Mesenchymal stem cell (in vitro differentiated cells and primary cell): ENCODE data around the gene VWCE.
"Not testable (repeated sequence)": the region's sequence is repeated elsewhere in the genome, so short reads cannot be mapped to it uniquely, and the experiment has no call there.

ENCODE experiments used
- DNase-seq: peaks from one replicate; pipeline ENCODE4 v3.0.0-alpha.2; 2013
- H2AFZ ChIP-seq: one replicate; pipeline ENCODE4 v1.6.1; 2013; ENCODE audit warnings: low read depth, mild to moderate bottlenecking, control low read depth, inconsistent platforms, low read length, moderate library complexity
- H2AK5ac ChIP-seq: 2 replicates; pipeline ENCODE4 v1.6.1; 2013; ENCODE audit warnings: low read length, moderate library complexity, mild to moderate bottlenecking, inconsistent platforms; ENCODE audit not compliant: severe bottlenecking
- H2BK120ac ChIP-seq: one replicate; pipeline ENCODE4 v1.6.1; 2013; ENCODE audit warnings: low read depth, mild to moderate bottlenecking, inconsistent platforms, low read length, moderate library complexity
- H2BK12ac ChIP-seq, 2 experiments: one replicate each; pipeline ENCODE4 v1.6.1; 2013; ENCODE audit warnings: inconsistent platforms in 2 of 2, low read length in 2 of 2, mild to moderate bottlenecking in 2 of 2, moderate library complexity in 2 of 2, control low read depth in 1 of 2
- H2BK15ac ChIP-seq: one replicate; pipeline ENCODE4 v1.6.1; 2013; ENCODE audit warnings: mild to moderate bottlenecking, low read depth, inconsistent platforms; ENCODE audit not compliant: poor library complexity, severe bottlenecking
- H2BK5ac ChIP-seq: 2 replicates; pipeline ENCODE4 v1.6.1; 2013; ENCODE audit warnings: low read depth, mild to moderate bottlenecking, low read length, control low read depth, inconsistent platforms; ENCODE audit not compliant: poor library complexity, severe bottlenecking
- H3K14ac ChIP-seq, 2 experiments: one replicate each; pipeline ENCODE4 v1.6.1; 2013; ENCODE audit warnings: inconsistent platforms in 2 of 2, low read length in 2 of 2, control low read depth in 1 of 2, mild to moderate bottlenecking in 1 of 2, moderate library complexity in 1 of 2
- H3K18ac ChIP-seq, 2 experiments: one replicate each; pipeline ENCODE4 v1.6.1; 2013; ENCODE audit warnings: inconsistent platforms in 2 of 2, low read length in 2 of 2, control low read depth in 1 of 2, low read depth in 1 of 2, mild to moderate bottlenecking in 1 of 2
- H3K23ac ChIP-seq, 2 experiments: one replicate each; pipeline ENCODE4 v1.6.1; 2013; ENCODE audit warnings: inconsistent platforms in 2 of 2, low read length in 2 of 2, mild to moderate bottlenecking in 2 of 2, moderate library complexity in 2 of 2, control low read depth in 1 of 2
- H3K27ac ChIP-seq: 2 replicates; pipeline ENCODE4 v1.5.1; 2013; ENCODE audit warnings: mild to moderate bottlenecking, moderate library complexity, low read length, control low read depth, inconsistent platforms; ENCODE audit not compliant: poor library complexity, severe bottlenecking
- H3K27me3 ChIP-seq, 2 experiments: 2 replicates each; pipeline versions ENCODE4 v1.6.1 to v1.7.0; 2013; ENCODE audit warnings: low read length in 2 of 2, mild to moderate bottlenecking in 2 of 2, moderate library complexity in 2 of 2, control low read depth in 1 of 2, inconsistent platforms in 1 of 2; ENCODE audit not compliant: control insufficient read depth in 1 of 2, insufficient read depth in 1 of 2
- H3K36me3 ChIP-seq, 2 experiments: 2 replicates each; pipeline versions ENCODE4 v1.6.1 to v1.7.0; 2013; ENCODE audit warnings: low read length in 2 of 2, control low read depth in 1 of 2, inconsistent platforms in 1 of 2, low read depth in 1 of 2, mild to moderate bottlenecking in 1 of 2; ENCODE audit not compliant: insufficient read depth in 2 of 2, control insufficient read depth in 1 of 2
- H3K4ac ChIP-seq, 2 experiments: one replicate each; pipeline ENCODE4 v1.6.1; 2013; ENCODE audit warnings: inconsistent platforms in 2 of 2, low read length in 2 of 2, mild to moderate bottlenecking in 2 of 2, moderate library complexity in 2 of 2, control low read depth in 1 of 2, low read depth in 1 of 2
- H3K4me1 ChIP-seq: 2 replicates; pipeline ENCODE4 v1.6.1; 2013; ENCODE audit warnings: low read depth, low read length, control low read depth; ENCODE audit not compliant: control insufficient read depth, insufficient read depth
- H3K4me2 ChIP-seq: 2 replicates; pipeline ENCODE4 v1.6.1; 2013; ENCODE audit warnings: low read length, mild to moderate bottlenecking, inconsistent platforms; ENCODE audit not compliant: poor library complexity, severe bottlenecking
- H3K4me3 ChIP-seq, 2 experiments: 2 replicates each; pipeline versions ENCODE4 v1.5.1 to v1.7.0; 2013; ENCODE audit warnings: low read length in 2 of 2, mild to moderate bottlenecking in 2 of 2, control low read depth in 1 of 2, low read depth in 1 of 2; ENCODE audit not compliant: insufficient read depth in 1 of 2
- H3K79me1 ChIP-seq: replicated peaks from 2 replicates; pipeline ENCODE4 v1.6.1; 2013; ENCODE audit warnings: mild to moderate bottlenecking, control low read depth, low read length, inconsistent platforms; ENCODE audit not compliant: poor library complexity, severe bottlenecking
- H3K9ac ChIP-seq: 2 replicates; pipeline ENCODE4 v1.7.0; 2013; ENCODE audit warnings: mild to moderate bottlenecking, low read length, moderate library complexity
- H3K9me3 ChIP-seq: 2 replicates; pipeline ENCODE4 v1.7.0; 2013; ENCODE audit warnings: mild to moderate bottlenecking, low read length; ENCODE audit not compliant: control insufficient read depth
- H4K8ac ChIP-seq: one replicate; pipeline ENCODE4 v1.6.1; 2013; ENCODE audit warnings: inconsistent platforms, mild to moderate bottlenecking, low read length, moderate library complexity
- H4K91ac ChIP-seq: one replicate; pipeline ENCODE4 v1.6.1; 2013; ENCODE audit warnings: mild to moderate bottlenecking, low read length, inconsistent platforms
- WGBS: methylation state at CpG from one replicate; pipeline ENCODE4 v1.1.7; 2013; ENCODE audit warnings: mixed read lengths; 5-methylcytosine and 5-hydroxymethylcytosine counted together

VWCE gene

DNA sequence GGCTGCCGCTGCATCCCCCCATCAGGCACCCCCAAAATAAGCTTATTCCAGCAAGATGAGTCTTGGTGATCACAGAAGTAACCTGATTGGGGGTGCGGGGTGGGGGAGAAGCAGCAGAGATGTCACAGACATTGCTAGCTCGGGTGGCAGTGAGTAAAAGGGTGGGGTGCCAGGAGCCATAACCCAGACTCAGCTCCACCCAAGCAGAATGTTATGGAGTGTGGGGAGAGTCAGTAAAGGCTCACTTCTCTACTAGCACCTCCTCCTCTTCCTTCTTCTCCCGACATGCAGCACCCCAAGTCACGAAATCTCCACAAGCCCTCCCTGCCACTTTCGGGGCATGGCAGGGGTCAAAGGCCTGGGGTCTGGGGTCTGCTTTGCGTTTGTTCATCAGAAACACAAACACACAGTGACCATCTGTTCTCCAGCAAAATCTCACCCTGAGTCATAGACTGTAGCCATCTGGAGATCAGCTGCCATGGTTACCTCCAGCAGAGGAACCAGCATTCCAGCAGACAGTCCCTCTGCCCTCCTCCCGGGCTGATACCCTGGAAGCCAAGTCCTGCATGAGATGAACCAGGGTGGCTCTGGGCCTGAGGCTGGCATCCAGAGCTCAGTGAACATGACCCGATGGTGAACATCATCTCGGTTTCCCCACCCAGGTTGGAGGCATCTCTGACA, 49.7 kb downstream of the VWCE start:
- not testable (repeated sequence) for H3K27me3 ChIP-seq, H2AK5ac ChIP-seq

GRCh38 chr11:61241526-61241925, 53.6 kb downstream of the VWCE start:
- H2BK5ac ChIP-seq, H3K18ac ChIP-seq, H3K4me3 ChIP-seq, H3K4me1 ChIP-seq, H3K23ac ChIP-seq, H3K9ac ChIP-seq, H2AFZ ChIP-seq, DNase-seq, H3K36me3 ChIP-seq, H3K79me1 ChIP-seq, H3K9me3 ChIP-seq, H3K14ac ChIP-seq, H4K8ac ChIP-seq, H2BK120ac ChIP-seq, H3K4ac ChIP-seq, H3K4me2 ChIP-seq, H2BK15ac ChIP-seq, H3K27me3 ChIP-seq, H4K91ac ChIP-seq, H2AK5ac ChIP-seq, H2BK12ac ChIP-seq, H3K27ac ChIP-seq: not testable (repeated sequence)
- WGBS: no CpG with 5 or more reads among the region's 5 CpGs

More for the DNA sequence above, 49.7 kb downstream of the VWCE start:
- H3K4me3 ChIP-seq, H4K91ac ChIP-seq, H3K36me3 ChIP-seq, H3K9ac ChIP-seq, H3K23ac ChIP-seq, H3K79me1 ChIP-seq, H3K14ac ChIP-seq, H3K4me1 ChIP-seq, H3K27ac ChIP-seq, H3K4ac ChIP-seq, DNase-seq, H3K9me3 ChIP-seq, H2BK120ac ChIP-seq, H3K4me2 ChIP-seq, H2BK15ac ChIP-seq, H2BK12ac ChIP-seq, H2BK5ac ChIP-seq, H4K8ac ChIP-seq, H2AFZ ChIP-seq, H3K18ac ChIP-seq: not testable (repeated sequence)
- WGBS: no CpG with 5 or more reads among the region's 10 CpGs

GRCh38 chr11:61240875-61241274, 54.2 kb downstream of the VWCE start, which contains the start of gene PGA5:
Gene PGA5 (plus strand): TSS chr11:61241175. CDS start chr11:61241227, 52 bp downstream.
- H3K18ac ChIP-seq, H4K8ac ChIP-seq, H3K36me3 ChIP-seq, H3K79me1 ChIP-seq, H2AFZ ChIP-seq, H3K4me1 ChIP-seq, H3K23ac ChIP-seq, H3K4me2 ChIP-seq, H3K27me3 ChIP-seq, H3K9me3 ChIP-seq, H3K4ac ChIP-seq, H3K14ac ChIP-seq, H2BK12ac ChIP-seq, H3K4me3 ChIP-seq, H2AK5ac ChIP-seq, H3K9ac ChIP-seq, H3K27ac ChIP-seq, H2BK5ac ChIP-seq, H2BK120ac ChIP-seq, H2BK15ac ChIP-seq, DNase-seq, H4K91ac ChIP-seq: not testable (repeated sequence)
- WGBS: no CpG with 5 or more reads among the region's 8 CpGs

DNA sequence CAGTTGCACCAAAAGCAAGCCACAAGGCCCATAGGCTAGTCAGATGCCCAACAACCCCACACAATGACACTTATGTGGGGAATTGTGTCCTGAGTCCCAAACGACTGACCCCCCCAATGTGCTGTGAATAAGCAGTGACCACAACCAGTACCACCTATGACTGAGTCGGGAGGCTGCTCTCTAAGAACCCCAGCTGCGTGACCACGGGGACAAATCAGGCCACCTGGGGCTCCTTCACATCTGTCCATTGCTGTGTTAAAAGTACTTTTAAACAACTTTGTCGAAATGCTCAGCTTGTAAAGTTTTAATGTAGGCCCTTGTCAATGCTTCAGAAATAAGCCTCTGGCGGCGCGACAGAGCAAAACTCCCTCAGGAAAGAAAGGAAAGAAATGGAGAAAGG, 54.8 kb downstream of the VWCE start:
- H3K4ac ChIP-seq, H3K27me3 ChIP-seq, H4K91ac ChIP-seq, H3K18ac ChIP-seq, H2BK120ac ChIP-seq, H3K9me3 ChIP-seq, H3K27ac ChIP-seq, H3K4me2 ChIP-seq, H4K8ac ChIP-seq, H2AFZ ChIP-seq, H3K79me1 ChIP-seq, DNase-seq, H3K14ac ChIP-seq, H3K4me3 ChIP-seq, H2BK12ac ChIP-seq, H3K9ac ChIP-seq, H2BK5ac ChIP-seq, H3K36me3 ChIP-seq, H2AK5ac ChIP-seq, H3K4me1 ChIP-seq, H2BK15ac ChIP-seq, H3K23ac ChIP-seq: not testable (repeated sequence)
- WGBS: 53% methylated on average over 4 of the region's 8 CpGs
